NCI-H774 (cell line): ENCODE data around the gene MEIS2.

Experiments used
- DNase-seq: peaks from one replicate; lab custom pipeline; 2025; lab: John Stamatoyannopoulos, UW

The MEIS2 gene

DNA sequence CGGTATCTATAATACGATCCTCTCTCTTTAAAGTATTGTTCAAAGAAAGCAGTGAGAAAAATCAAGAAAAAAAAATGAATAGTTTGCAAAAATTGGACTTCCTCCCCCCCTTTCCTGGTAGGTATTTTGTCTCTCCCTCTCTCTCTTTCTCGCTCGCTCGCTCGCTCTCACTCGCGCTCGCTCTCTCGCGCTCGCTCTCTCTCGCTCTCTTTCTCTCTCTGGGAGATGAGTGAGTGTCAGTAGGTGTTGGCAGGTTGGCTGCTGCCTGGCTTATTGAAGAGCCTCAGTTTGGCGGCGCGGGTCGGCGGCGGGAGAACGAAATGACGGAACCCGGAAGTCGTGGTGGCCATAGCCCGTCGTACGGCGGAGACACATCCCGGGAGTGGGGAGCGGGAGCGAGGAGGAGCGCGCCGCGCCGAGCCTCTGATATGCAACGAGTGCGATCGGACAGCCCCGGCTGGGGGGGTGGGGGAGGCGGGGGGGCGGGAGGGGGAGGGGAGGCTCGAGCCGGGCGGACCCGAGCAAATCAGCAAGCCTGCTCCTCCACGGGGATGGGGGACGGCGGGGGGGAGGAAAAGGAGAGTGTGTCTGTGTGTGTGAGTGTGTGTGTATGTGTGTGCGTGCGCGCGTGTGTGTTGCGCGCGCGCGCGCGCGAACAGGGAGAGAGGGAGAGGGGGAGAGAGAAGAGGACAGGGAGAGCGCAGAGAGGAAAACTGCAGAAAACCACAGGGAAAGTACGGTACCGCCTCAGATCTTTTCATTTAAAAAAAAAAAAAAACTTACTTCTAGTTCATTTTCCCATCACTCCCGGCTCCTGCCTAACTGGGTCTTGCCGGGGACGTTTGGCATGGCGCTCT, at the start of gene MEIS2:
Gene MEIS2 (minus strand): TSS at position 441 of the 857 bp plus-strand sequence. CDS start 1,083 bp downstream, outside the sequence.
- peak; percentile 96 for DNase-seq

DNA sequence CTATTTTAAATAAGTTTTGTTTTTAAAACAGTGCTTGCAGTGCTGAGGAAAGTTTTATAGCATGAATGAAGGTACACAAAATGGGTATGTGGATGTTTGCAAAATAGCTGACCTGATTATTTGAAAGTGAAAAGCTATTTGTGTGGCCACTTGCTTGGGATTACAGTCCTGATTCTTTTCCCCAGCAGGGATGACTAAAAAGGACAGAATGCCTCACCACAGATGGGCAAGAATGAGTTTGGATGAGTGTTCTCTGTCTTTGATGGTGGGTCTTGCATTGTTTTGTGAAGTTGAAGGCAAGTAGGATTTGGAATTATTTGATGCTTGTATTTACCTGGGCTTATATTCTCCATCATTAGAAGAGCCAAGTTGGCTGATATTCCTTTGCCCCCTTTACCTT, 48.8 kb upstream of the MEIS2 start:
- DNase-seq = no peak

DNA sequence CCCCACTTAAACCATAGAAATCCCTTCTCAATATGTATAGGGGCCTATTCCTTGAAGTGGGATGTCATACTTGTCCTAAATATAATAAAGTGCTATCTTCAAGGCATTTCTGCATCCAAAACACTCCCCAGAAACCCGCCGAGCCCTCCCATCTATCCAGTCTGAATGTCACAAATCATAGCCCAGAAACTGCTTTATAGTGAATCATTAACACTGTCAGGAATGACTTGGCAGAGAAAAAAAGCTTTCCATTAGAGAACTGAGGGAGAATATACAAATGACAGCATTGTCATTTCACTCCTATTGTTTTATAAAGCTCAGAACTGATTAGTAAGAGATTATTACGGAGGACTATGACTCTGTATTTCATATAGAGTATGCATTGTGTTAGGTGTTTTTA, 48.4 kb upstream of the MEIS2 start:
- no peak for DNase-seq

- peak; percentile 3 for DNase-seq
Observed at GRCh38 chr15:37143351-37143750, 43.0 kb upstream of the MEIS2 start.

DNA sequence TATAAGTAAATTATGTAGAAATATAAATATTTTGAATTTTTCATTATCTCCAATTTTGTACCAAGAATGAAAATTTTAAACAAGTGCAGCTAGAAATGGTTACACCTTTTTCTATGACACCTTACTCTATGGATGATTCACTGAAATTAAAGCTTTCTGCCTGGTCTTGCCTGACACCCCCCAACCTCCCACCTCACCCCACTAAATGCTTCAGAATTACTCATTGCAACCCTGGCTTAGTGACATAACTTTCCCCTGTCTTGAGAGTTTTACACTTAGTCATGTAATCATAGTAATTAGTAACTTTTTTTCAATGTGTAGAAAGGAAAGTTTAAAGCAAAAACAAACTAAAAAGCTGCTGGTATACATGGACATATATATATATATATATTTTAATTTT, 42.0 kb upstream of the MEIS2 start:
- no peak for DNase-seq

DNA sequence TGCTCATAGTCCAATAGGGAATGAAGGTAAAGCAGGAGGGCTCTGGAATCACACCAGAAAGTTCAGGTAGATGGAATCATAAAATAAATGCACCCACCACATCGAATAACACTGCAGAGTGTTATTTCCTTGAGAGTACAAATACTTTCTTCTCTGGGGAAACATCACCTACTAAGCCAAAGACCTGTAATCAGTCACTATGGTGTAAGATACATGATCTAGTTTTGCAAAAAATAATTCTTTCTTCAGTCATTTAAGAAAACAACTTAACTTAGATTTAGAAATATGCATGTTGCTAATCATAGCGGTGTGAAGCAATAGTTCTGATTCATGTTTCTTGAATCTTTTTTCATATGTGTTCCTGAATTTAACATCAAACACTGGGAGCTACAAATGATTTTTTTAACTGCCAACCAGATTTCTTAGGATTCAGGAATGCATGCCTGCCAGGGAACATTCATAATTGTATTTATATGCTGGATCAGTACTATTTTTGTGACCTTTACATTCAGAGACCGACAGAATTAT, 40.2 kb upstream of the MEIS2 start:
- no peak for DNase-seq

GRCh38 chr15:37138591-37139215, 38.4 kb upstream of the MEIS2 start:
- DNase-seq = no peak

DNA sequence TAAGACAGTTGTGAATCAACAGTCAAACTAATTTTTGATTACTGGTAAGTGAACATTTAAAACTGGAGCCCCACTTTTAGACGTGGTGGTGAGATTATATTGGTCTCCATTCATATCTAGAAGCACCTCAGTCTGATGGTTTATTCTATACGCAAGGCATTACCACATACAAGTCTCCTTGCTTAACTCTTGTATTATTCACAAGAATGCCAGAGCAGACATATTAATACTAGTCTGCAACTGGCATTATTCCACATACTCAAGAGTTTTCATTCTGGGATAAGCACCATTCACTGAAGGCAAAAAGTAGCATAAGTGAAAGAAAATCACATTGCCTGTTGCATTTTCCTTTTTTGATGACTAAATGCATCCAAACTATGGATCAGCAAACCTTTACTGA, 36.9 kb upstream of the MEIS2 start:
- DNase-seq = no peak

DNA sequence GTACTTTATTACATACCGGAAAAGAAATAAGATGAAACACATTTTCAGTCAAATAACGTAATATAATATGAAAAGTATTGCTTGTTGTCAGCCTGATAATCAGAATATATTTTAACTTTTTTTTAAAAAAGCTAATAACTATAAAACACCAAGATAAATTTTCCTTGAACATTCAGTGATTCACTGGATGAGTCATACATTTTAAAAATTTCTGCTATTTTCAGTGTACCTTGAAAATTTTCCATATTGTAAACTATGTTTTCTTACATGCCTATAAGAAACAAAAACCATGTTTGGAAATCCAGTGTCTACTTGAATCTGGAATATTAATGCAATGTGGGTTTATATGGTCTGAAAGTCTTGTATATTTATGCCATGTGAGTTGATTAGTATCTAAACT, 36.3 kb upstream of the MEIS2 start:
- DNase-seq = no peak

GRCh38 chr15:37135225-37135624, 34.9 kb upstream of the MEIS2 start:
- no peak for DNase-seq

- DNase-seq = peak; percentile 9
Observed at GRCh38 chr15:37134699-37135131, 34.4 kb upstream of the MEIS2 start.

GRCh38 chr15:37134244-37134643, 33.9 kb upstream of the MEIS2 start:
- DNase-seq = no peak

- DNase-seq = no peak
Observed at GRCh38 chr15:37133602-37134001, 33.3 kb upstream of the MEIS2 start.

GRCh38 chr15:37132826-37133417, 32.6 kb upstream of the MEIS2 start:
- DNase-seq = no peak

DNA sequence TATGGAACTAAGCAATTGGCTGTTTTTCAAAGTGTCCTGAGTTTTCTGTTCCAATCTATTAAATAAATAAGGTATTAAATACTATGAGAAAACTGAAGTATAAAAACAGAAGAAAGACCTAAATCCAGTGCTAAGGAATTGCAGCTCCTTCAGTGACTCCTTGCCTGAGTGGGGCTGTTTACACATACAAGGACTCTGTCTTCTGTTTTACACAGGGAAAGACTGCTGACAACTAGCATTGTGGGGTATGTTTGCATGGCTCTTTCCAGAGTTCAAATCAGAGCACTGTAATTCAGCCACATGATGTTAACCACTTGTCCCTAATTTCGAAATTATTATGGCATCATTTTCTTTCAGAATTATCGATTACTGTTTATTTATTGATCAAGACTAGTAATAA, 31.3 kb upstream of the MEIS2 start:
- DNase-seq = no peak

GRCh38 chr15:37130356-37130755, 30.0 kb upstream of the MEIS2 start:
- no peak for DNase-seq

GRCh38 chr15:37125143-37125542, 24.8 kb upstream of the MEIS2 start:
- DNase-seq = no peak

DNA sequence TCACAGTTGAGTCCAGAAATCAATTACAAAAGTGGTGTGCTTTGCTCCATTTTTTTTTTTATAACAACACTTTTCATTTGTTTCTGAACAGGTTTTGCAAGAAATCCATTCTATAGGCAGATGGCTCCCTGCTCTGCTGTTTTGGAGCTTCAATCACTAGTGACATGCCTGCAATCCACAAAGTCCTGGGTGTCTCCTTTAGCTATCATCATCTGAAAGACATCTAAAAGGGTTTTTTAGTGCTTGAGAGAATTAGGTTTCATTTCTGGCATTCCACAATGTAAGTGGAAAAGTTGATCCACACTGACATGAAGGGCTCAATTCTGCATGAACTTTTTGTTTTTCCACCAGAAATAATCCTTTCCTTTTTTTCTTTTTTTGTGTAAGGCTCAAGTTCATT, 24.0 kb upstream of the MEIS2 start:
- DNase-seq = no peak

- DNase-seq = no peak
Observed at GRCh38 chr15:37122703-37123102, 22.4 kb upstream of the MEIS2 start.

DNA sequence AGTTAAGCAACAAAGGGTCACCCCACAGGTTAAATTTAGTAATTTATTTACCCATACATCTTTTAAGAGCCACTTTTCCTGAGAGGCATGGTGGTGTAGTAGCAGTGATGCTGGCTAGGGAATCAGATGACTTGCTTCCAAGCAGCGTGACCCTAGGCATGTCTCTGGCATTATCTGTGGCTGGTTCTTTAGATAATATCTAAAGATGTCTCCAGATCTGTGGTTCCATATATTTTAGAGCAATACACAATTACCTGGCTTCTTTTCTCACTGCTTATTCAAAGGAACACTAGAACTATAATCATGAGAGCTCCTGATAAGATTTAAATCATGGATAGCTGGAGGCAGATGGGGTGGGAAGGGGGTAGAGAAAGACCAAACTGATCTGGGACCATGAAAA, 21.1 kb upstream of the MEIS2 start:
- DNase-seq = no peak

DNA sequence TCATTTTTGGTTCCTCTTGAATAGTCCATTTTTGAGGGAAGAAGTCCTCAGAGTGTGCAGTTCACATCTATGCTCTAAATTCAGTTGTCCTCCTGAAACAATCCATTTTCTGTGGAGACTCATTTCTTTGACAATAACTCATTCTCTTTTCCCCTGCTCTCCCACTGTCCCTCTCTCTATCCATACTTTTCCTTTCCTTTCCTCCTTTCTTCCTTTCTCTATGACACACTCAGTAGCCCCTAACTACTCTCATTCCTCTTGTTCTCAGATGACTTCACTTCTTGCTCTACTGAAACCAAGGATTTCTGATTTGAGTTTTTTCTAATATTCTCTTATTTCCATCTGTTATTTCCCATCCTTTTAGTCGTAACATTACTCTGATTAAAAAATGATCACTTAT, 16.7 kb upstream of the MEIS2 start:
- no peak for DNase-seq

GRCh38 chr15:37115538-37115937, 15.2 kb upstream of the MEIS2 start:
- DNase-seq = no peak
